GM08714 (cell line): ENCODE data around the gene CLDN24.

Experiments used
- H3K4me3 ChIP-seq: fragments of 200-500 bp; sonication (Bioruptor generic); 2 replicates; pipeline ENCODE4 v1.5.1; 2014; ENCODE audit warnings: mild to moderate bottlenecking, low read length, inconsistent platforms
- ZNF274 ChIP-seq: IDR thresholded peaks from 2 replicates; pipeline ENCODE4 v1.6.1; 2012; ENCODE audit warnings: mild to moderate bottlenecking, low read depth, low read length

The CLDN24 gene

GRCh38 chr4:183291070-183291469, 31.2 kb downstream of the CLDN24 start:
- TF ChIP-seq ZNF274: no peak
- H3K4me3 ChIP-seq: no peak overlapping the region

GRCh38 chr4:183289688-183290087, 32.5 kb downstream of the CLDN24 start:
- TF ChIP-seq ZNF274: no peak
- H3K4me3 ChIP-seq: no peak overlapping the region

DNA sequence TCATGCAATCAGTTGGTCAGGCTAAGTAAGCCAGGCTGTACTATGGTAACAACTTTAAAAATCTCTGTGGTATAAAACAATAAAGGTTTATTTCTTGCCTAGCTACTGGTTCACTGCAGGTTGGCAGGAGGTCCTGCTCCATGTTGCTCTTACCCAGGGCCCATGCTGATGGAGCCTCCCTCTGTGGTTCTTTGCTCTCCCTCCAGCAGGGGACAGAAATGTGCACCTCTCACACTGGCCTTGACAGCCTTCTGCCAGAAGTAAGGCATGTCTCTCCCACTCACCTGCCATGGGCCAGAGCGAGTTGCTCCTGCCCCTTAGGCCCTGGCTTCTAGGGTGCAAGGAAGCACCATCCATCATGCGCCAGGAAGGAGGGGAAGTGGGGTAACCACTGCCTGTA, 33.3 kb downstream of the CLDN24 start:
- no peak overlapping the region for H3K4me3 ChIP-seq
- no peak for TF ChIP-seq ZNF274

DNA sequence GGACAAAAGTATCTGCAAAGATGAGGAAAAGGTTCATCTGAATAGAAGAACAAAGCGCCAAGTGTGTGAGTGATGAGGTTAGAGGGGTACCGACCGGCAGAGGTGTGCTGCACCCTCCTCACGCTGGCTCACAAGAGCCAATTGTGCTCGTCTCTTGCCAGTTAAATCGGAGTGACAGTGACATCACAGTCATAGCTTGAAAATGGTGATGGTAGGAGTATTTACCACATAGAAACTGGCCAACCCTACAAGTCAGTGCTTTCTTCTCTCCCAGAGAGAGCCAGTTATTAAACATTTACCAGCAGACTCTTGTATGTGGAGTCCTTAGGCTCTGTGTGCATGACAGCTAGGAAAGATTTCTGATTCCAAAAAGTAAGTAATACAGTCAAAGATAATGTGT, 34.5 kb downstream of the CLDN24 start:
- no peak for TF ChIP-seq ZNF274
- peak overlapping the region; percentile 55; the same call in 1 of the 2 replicates for H3K4me3 ChIP-seq

GRCh38 chr4:183287309-183287659, 34.9 kb downstream of the CLDN24 start:
- no peak for TF ChIP-seq ZNF274
- peak overlapping the region; percentile 55; the same call in 1 of the 2 replicates for H3K4me3 ChIP-seq

GRCh38 chr4:183286590-183287308, 35.5 kb downstream of the CLDN24 start:
- H3K4me3 ChIP-seq: no peak overlapping the region
- TF ChIP-seq ZNF274: no peak

DNA sequence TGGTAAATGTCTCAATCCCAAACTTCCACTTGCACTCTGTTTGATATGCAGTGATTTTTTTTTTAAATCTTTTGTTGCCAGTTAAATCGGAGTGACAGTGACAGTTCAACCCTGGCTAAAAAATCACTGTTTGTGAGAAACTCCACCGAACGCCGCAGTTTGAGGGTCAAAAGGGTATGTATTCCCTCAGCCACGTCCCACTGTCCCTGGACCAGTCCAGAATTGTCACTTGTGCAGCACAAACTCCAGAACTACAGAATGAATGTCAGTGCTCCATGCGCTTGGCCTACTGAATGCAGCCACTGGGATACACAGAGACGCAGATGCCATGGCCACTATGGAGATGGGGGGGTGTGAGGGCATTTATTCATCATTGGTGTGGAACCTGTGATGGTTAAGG, 36.3 kb downstream of the CLDN24 start:
- H3K4me3 ChIP-seq: no peak overlapping the region
- TF ChIP-seq ZNF274: no peak

DNA sequence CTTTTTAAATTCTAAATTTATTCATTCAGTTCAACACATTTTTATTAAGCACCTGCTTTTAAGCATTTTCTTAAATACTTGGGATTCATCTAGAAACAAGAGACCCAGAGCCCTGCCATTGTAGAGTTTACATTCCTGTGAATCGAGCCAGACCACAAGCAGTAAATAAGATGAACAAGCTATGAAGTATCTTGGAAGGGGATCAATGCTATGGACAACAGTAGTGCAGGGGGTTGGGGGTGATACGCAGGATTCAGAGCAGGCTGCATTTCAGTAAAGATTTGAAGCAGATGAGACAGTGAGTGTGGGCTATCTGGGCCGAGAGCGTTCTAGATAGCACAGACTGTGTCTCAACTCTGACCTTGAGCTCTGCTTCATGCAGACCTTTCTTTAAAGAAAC, 37.3 kb downstream of the CLDN24 start:
- no peak for TF ChIP-seq ZNF274
- no peak overlapping the region for H3K4me3 ChIP-seq

DNA sequence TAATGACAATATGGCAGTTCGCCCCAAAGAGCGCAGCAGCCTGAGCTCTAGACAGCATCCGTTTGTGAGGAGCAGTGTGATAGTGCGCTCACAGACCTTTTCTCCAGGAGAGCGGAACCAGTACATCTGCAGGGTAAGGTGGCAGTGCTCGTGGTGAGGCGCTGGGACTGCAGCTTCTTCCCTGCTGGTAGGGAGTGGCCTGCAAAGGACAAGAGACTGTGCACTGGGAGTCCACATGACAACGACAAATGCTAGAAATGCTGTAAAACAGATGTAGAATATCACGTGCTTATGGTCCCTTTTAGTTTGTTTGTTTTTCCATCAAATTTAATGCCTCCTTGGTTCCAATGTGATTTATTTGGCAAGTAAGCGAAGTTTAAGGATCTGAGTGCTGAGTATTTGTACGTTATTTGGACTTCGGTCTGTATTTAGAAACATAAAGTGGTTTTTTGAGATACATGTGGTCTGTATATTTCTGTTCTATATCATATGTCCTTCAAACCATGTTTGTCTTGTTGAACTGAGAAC, 37.9 kb downstream of the CLDN24 start:
- TF ChIP-seq ZNF274: no peak
- H3K4me3 ChIP-seq: no peak overlapping the region

GRCh38 chr4:183276106-183276505, 46.1 kb downstream of the CLDN24 start:
- no peak overlapping the region for H3K4me3 ChIP-seq
- TF ChIP-seq ZNF274: no peak

DNA sequence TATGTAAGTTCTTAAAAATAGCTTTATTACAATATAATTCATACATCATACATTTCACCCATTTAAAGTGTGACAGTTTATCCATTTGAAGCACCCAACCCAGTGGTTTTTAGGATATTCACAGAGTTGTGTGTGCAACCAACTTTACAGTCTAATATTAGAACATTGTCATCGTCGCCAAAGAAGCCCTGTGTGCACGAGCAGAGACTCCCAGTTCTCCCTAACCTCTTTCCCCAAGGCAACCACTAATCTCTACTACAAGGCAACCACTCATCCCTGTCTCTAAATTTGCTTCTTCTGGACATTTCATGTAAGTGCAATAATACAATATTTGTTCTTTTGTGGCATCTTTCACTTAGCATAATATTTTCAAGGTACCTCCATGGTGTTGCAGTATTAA, 49.8 kb downstream of the CLDN24 start:
- no peak overlapping the region for H3K4me3 ChIP-seq
- no peak for TF ChIP-seq ZNF274
